GM18951 (cell line): ENCODE data around the gene BMP4.
"Not testable (repeated sequence)": the region's sequence is repeated elsewhere in the genome, so short reads cannot be mapped to it uniquely, and the experiment has no call there.

ENCODE experiments used
- POLR2A ChIP-seq: IDR thresholded peaks from 4 replicates; pipeline ENCODE4 v1.6.1; 2011; ENCODE audit warnings: mild to moderate bottlenecking; ENCODE audit not compliant: insufficient read length, insufficient read depth; ENCODE audit errors: extremely low read depth
- in situ Hi-C: fragments of 300-500 bp; cut with MboI; formaldehyde crosslinking; loops from one replicate; pipeline ENCODE4 v1.12.0; 2022; ENCODE audit warnings: low sequenced_read_pairs, mixed read lengths, inconsistent platforms; ENCODE audit not compliant: unreplicated experiment

BMP4 gene

GRCh38 chr14:53956427-53957201 lies at the start of gene BMP4:
BMP4 (minus strand) TSS chr14:53956825; CDS start chr14:53952222, 4,603 bp downstream.
- in situ Hi-C loops, result no loop called here
- no peak for TF ChIP-seq POLR2A

DNA sequence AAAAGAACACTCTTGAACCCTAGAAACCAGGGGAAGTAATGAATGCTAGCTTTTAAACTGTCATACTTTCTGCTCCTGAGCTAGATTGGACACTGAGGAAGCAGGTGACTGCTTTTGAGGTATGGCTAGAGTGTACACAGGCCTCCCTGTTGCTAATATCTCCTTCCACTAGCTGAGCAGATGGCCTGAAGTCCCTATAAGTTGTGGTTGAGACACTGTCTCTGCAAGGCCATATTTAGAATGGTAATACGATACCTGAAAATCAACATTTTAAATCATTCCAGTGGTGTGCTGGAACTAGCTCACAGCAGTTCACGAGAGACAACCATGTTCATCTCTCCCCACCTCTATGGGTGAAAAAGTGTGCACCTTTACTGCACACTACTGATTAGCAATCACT lies 46.4 kb upstream of the BMP4 start:
- in situ Hi-C loops, result no loop called here
- TF ChIP-seq POLR2A, result no peak

- in situ Hi-C loops, result no loop called here
- no peak for TF ChIP-seq POLR2A
These were observed 46.0 kb upstream of the BMP4 start for GRCh38 chr14:54002653-54003052.

- TF ChIP-seq POLR2A, result no peak
- in situ Hi-C loops, result no loop called here
These were observed 44.7 kb upstream of the BMP4 start for GRCh38 chr14:54001189-54001878.

- no peak for TF ChIP-seq POLR2A
- in situ Hi-C loops, result no loop called here
These were observed 43.8 kb upstream of the BMP4 start for GRCh38 chr14:54000341-54000811.

DNA sequence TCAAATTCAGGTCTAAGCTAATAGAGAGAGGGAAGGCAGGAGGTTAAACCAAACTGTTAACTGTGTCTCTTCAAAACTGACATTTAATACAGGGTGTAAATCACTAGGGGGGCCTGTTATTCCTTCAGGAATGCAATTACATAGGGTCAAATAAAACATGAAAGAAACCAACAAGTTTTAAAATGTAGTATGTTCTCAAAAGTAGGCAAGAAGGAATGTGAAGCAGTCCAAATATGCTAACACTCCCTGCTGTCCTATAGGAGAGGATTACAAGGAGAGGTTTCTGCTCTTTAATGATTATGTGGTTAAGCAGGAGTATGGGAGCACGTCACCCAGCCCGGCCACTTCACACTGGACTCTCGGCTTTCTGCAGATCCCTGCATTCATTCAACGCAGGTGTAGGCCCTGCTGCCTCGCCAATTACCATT lies 42.5 kb upstream of the BMP4 start:
- in situ Hi-C loops, result no loop called here
- TF ChIP-seq POLR2A, result no peak

- no peak for TF ChIP-seq POLR2A
- in situ Hi-C loops, result no loop called here
These were observed 39.4 kb upstream of the BMP4 start for GRCh38 chr14:53996041-53996440.

GRCh38 chr14:53993920-53994607 lies 37.4 kb upstream of the BMP4 start:
- TF ChIP-seq POLR2A, result no peak
- in situ Hi-C loops, result no loop called here

DNA sequence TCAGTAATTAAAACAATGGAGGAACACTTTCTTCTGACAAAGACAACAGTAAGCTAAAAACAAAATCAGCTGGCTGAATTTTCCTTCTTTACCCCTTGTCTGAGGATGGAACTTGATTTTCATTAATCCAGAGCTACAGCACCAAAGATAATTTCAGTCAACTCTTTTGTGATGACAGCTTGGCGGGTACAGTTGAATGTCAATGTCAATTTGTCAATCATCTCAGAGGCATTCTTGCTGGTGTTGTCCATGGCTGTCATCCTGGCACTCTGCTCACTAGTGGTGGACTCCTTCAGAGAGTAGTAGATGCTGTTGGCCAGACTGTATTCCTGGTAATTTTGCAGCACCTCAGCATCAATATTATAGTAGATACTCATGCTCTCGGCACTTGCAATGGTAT lies 34.4 kb upstream of the BMP4 start:
- in situ Hi-C loops, result no loop called here
- TF ChIP-seq POLR2A, result no peak

GRCh38 chr14:53986718-53987117 lies 30.1 kb upstream of the BMP4 start:
- in situ Hi-C loops, result not testable (repeated sequence)

- in situ Hi-C loops, result not testable (repeated sequence)
These were observed 28.3 kb upstream of the BMP4 start for GRCh38 chr14:53984958-53985357.

- in situ Hi-C loops, result no loop called here
- no peak for TF ChIP-seq POLR2A
These were observed 26.5 kb upstream of the BMP4 start for GRCh38 chr14:53983112-53983511.

- in situ Hi-C loops, result no loop called here
- no peak for TF ChIP-seq POLR2A
These were observed 25.9 kb upstream of the BMP4 start for GRCh38 chr14:53982546-53982945.
